WTC11 (cell line): Measurements from ENCODE around the gene USP20. TPM values are rescaled to one million over a fixed set of nuclear protein-coding genes. Genes with fewer than 3 reads are reported as not detected.

Source experiments
- ATAC-seq: fragments of 200-7000 bp; cut with Tn5 transposase; 2 replicates; pipeline ENCODE4 v1.10.0; 2021; ENCODE audit warnings: mild to moderate bottlenecking, moderate library complexity
- CTCF ChIA-PET: fragments of 300-600 bp; sonication (Branson Sonifier 250); formaldehyde crosslinking; loops from one replicate; lab custom pipeline; 2021; ENCODE audit warnings: antibody characterized with exemption; lab: Charles Lee
- POLR2A ChIA-PET: fragments of 350-600 bp; sonication (Branson Sonifier 250); formaldehyde crosslinking; loops from one replicate; lab custom pipeline; 2021; ENCODE audit warnings: antibody characterized with exemption; lab: Charles Lee
- DNase-seq: peaks from one replicate; pipeline ENCODE4 v3.0.0; 2021; ENCODE audit warnings: low spot score
- H3K27ac Mint-ChIP-seq: 2 replicates; pipeline ENCODE4 v1.8.0; 2021; ENCODE audit warnings: mixed read lengths
- H3K27me3 Mint-ChIP-seq: 2 replicates; pipeline ENCODE4 v1.8.0; 2021; ENCODE audit warnings: low read depth, mild to moderate bottlenecking, moderate library complexity, mixed read lengths
- H3K36me3 Mint-ChIP-seq: 2 replicates; pipeline ENCODE4 v1.8.0; 2021; ENCODE audit warnings: mixed read lengths
- H3K4me1 Mint-ChIP-seq: 2 replicates; pipeline ENCODE4 v1.8.0; 2022; ENCODE audit warnings: mixed read lengths
- H3K4me3 Mint-ChIP-seq: 2 replicates; pipeline ENCODE4 v1.8.0; 2021; ENCODE audit warnings: mild to moderate bottlenecking, moderate library complexity, mixed read lengths
- H3K9me3 Mint-ChIP-seq: 2 replicates; pipeline ENCODE4 v1.8.0; 2021; ENCODE audit warnings: mixed read lengths
- AFF4 ChIP-seq: sonication (generic); formaldehyde crosslinking; IDR thresholded peaks from 2 replicates; pipeline ENCODE4 v1.8.1; 2023; ENCODE audit warnings: mild to moderate bottlenecking, missing genetic modification reagents, borderline replicate concordance
- CREB1 ChIP-seq: sonication (generic); formaldehyde crosslinking; IDR thresholded peaks from 2 replicates; pipeline ENCODE4 v1.8.0; 2023; ENCODE audit warnings: mild to moderate bottlenecking, missing genetic modification reagents
- EMX1 ChIP-seq: fragments of 250-450 bp; sonication (Bioruptor Pico); IDR thresholded peaks from 2 replicates; pipeline ENCODE4 v1.8.0; 2021; ENCODE audit warnings: mild to moderate bottlenecking
- FOXK1 ChIP-seq: sonication (generic); formaldehyde crosslinking; IDR thresholded peaks from 2 replicates; pipeline ENCODE4 v1.8.0; 2022; ENCODE audit warnings: mild to moderate bottlenecking, moderate library complexity, missing genetic modification reagents
- GRHL2 ChIP-seq: fragments of 250-450 bp; sonication (Bioruptor Pico); IDR thresholded peaks from 2 replicates; pipeline ENCODE4 v1.8.0; 2022; ENCODE audit warnings: mild to moderate bottlenecking, moderate library complexity; ENCODE audit not compliant: insufficient replicate concordance, severe bottlenecking
- NFATC4 ChIP-seq: fragments of 250-450 bp; sonication (Bioruptor Pico); IDR thresholded peaks from 2 replicates; pipeline ENCODE4 v1.9.0; 2021; ENCODE audit warnings: mild to moderate bottlenecking
- NFE2L1 ChIP-seq: sonication (generic); formaldehyde crosslinking; IDR thresholded peaks from 2 replicates; pipeline ENCODE4 v1.8.1; 2023; ENCODE audit warnings: missing genetic modification reagents
- NFYB ChIP-seq: sonication (generic); formaldehyde crosslinking; conservative IDR thresholded peaks from 2 replicates; pipeline ENCODE4 v1.8.0; 2022; ENCODE audit warnings: low read depth, missing genetic modification reagents
- PRDM15 ChIP-seq: sonication (generic); formaldehyde crosslinking; IDR thresholded peaks from 2 replicates; pipeline ENCODE4 v1.8.0; 2022; ENCODE audit warnings: missing genetic modification reagents
- PREB ChIP-seq: sonication (generic); formaldehyde crosslinking; IDR thresholded peaks from 2 replicates; pipeline ENCODE4 v1.8.1; 2022; ENCODE audit warnings: mild to moderate bottlenecking, missing genetic modification reagents, moderate library complexity, borderline replicate concordance
- RORB ChIP-seq: fragments of 250-450 bp; sonication (Bioruptor Pico); IDR thresholded peaks from 2 replicates; pipeline ENCODE4 v1.9.0; 2021; ENCODE audit warnings: mild to moderate bottlenecking
- SMAD4 ChIP-seq: sonication (generic); formaldehyde crosslinking; IDR thresholded peaks from 2 replicates; pipeline ENCODE4 v1.8.0; 2022; ENCODE audit warnings: mild to moderate bottlenecking, missing genetic modification reagents
- TEAD1 ChIP-seq: sonication (generic); formaldehyde crosslinking; IDR thresholded peaks from 2 replicates; pipeline ENCODE4 v1.8.0; 2022; ENCODE audit warnings: mild to moderate bottlenecking, missing genetic modification reagents
- USF1 ChIP-seq: sonication (generic); formaldehyde crosslinking; IDR thresholded peaks from 2 replicates; pipeline ENCODE4 v1.8.0; 2022; ENCODE audit warnings: mild to moderate bottlenecking, missing genetic modification reagents
- ZNF219 ChIP-seq: sonication (generic); formaldehyde crosslinking; IDR thresholded peaks from 2 replicates; pipeline ENCODE4 v1.8.0; 2023; ENCODE audit warnings: missing genetic modification reagents, mild to moderate bottlenecking, borderline replicate concordance
- ZNF281 ChIP-seq: sonication (generic); formaldehyde crosslinking; IDR thresholded peaks from 2 replicates; pipeline ENCODE4 v1.8.0; 2023; ENCODE audit warnings: mild to moderate bottlenecking, missing genetic modification reagents
- ZSCAN18 ChIP-seq: fragments of 250-450 bp; sonication (Bioruptor Pico); IDR thresholded peaks from 2 replicates; pipeline ENCODE4 v2.1.2; 2022; ENCODE audit warnings: mild to moderate bottlenecking, moderate library complexity
- total RNA-seq: library from RNA; stranded (reverse); gene quantifications from 3 replicates; pipeline ENCODE4 v1.2.3, GENCODE V29; 2021
- TF ChIP-seq, protein P1 (sequence below): sonication (generic); formaldehyde crosslinking; IDR thresholded peaks from 2 replicates; pipeline ENCODE4 v1.8.1; 2023; ENCODE audit warnings: mild to moderate bottlenecking, missing genetic modification reagents
- TF ChIP-seq, protein P2 (sequence below): sonication (generic); formaldehyde crosslinking; IDR thresholded peaks from 2 replicates; pipeline ENCODE4 v1.8.1; 2023; ENCODE audit warnings: mild to moderate bottlenecking, missing genetic modification reagents, moderate library complexity

USP20 gene
- total RNA-seq, 1 experiment from 2014 or later: 29.3 TPM

DNA sequence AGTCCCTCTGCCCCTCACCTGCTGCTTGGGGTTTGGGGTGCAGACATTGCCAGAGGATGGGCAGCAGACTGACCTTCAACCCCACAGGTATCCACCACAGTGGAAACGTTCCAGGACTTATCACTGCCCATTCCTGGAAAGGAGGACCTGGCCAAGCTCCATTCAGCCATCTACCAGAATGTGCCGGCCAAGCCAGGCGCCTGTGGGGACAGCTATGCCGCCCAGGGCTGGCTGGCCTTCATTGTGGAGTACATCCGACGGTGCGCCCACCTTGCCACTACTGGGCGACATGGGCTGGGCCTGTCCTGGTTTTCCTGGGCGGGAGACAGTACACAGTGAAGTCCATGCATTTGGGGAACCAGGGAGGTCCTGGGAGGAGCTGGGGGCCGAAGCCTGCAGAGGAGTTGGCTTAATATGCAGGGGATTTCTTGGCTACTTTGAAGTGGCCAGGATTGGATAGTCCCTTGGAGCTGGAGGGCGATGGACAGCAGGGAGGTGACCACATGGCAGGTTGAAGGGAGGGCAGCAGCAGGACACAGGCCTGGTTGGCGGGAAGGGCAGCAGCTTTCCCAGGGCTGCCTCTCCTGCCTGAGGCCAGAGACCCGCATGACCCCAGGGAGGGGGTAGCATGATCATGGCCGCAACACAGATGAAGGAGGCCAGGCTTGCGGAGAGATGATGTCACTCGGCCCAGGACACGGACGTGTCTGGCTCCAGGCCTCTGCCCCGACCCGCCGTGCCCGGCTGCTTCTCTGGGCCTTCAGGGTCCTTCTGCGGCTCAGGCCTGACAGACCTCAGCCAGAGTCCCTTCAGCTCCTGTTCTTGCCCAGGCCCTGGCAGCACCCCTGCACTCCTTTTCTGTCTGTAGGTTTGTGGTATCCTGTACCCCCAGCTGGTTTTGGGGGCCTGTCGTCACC lies 34.6 kb downstream of the USP20 start:
- Mint-ChIP-seq H3K4me1 (no peaks in the 10 kb centered on the region), H3K27me3 (no peaks in the 10 kb centered on the region), H3K9me3 (no peaks in the 10 kb centered on the region), H3K27ac (peak overlapping the region; percentile 49; the same call in 1 of the 2 replicates), H3K4me3 (no peak overlapping the region), H3K36me3 (peaks cover 8% of the 10 kb centered on the region)
- ChIA-PET POLR2A (interaction anchor here (0.6 kb wide), 1 partner anchor 594 kb away, joined by 3 read pairs; no protein-coding TSS in a partner anchor), CTCF (no interaction called here)
- no peak for DNase-seq
- ATAC-seq: no peak
- TF ChIP-seq AFF4 (CRISPR knock-in tag): no peak
- TF ChIP-seq NFATC4 (CRISPR knock-in tag): no peak
- TF ChIP-seq PREB (CRISPR knock-in tag): no peak
- TF ChIP-seq NFE2L1 (CRISPR knock-in tag): no peak
- no peak for TF ChIP-seq FOXK1
- TF ChIP-seq ZNF219: no peak
- TF ChIP-seq, protein P1, sequence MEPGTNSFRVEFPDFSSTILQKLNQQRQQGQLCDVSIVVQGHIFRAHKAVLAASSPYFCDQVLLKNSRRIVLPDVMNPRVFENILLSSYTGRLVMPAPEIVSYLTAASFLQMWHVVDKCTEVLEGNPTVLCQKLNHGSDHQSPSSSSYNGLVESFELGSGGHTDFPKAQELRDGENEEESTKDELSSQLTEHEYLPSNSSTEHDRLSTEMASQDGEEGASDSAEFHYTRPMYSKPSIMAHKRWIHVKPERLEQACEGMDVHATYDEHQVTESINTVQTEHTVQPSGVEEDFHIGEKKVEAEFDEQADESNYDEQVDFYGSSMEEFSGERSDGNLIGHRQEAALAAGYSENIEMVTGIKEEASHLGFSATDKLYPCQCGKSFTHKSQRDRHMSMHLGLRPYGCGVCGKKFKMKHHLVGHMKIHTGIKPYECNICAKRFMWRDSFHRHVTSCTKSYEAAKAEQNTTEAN (CRISPR knock-in tag): no peak
- TF ChIP-seq USF1 (CRISPR knock-in tag): no peak
- TF ChIP-seq RORB (CRISPR knock-in tag): no peak
- no peak for TF ChIP-seq EMX1 (CRISPR knock-in tag)
- TF ChIP-seq GRHL2: no peak
- no peak for TF ChIP-seq SMAD4 (CRISPR knock-in tag)
- no peak for TF ChIP-seq ZNF281 (CRISPR knock-in tag)
- no peak for TF ChIP-seq TEAD1
- no peak for TF ChIP-seq CREB1
- TF ChIP-seq ZSCAN18: no peak
- no peak for TF ChIP-seq NFYB (CRISPR knock-in tag)
- TF ChIP-seq, protein P2, sequence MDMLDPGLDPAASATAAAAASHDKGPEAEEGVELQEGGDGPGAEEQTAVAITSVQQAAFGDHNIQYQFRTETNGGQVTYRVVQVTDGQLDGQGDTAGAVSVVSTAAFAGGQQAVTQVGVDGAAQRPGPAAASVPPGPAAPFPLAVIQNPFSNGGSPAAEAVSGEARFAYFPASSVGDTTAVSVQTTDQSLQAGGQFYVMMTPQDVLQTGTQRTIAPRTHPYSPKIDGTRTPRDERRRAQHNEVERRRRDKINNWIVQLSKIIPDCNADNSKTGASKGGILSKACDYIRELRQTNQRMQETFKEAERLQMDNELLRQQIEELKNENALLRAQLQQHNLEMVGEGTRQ (CRISPR knock-in tag): no peak
- TF ChIP-seq PRDM15 (CRISPR knock-in tag): no peak
